22Rv1 (cell line): Measurements from ENCODE around the gene SCTR.

Experiments
- ZFX ChIP-seq: fragments of 450-650 bp; IDR thresholded peaks from 2 replicates; pipeline ENCODE4 v1.6.1; 2017; ENCODE audit warnings: antibody characterized with exemption, borderline replicate concordance
- TF ChIP-seq, protein P1 (sequence below): fragments of 450-650 bp; IDR thresholded peaks from 2 replicates; pipeline ENCODE4 v1.5.1; 2017; ENCODE audit warnings: mild to moderate bottlenecking

DNA sequence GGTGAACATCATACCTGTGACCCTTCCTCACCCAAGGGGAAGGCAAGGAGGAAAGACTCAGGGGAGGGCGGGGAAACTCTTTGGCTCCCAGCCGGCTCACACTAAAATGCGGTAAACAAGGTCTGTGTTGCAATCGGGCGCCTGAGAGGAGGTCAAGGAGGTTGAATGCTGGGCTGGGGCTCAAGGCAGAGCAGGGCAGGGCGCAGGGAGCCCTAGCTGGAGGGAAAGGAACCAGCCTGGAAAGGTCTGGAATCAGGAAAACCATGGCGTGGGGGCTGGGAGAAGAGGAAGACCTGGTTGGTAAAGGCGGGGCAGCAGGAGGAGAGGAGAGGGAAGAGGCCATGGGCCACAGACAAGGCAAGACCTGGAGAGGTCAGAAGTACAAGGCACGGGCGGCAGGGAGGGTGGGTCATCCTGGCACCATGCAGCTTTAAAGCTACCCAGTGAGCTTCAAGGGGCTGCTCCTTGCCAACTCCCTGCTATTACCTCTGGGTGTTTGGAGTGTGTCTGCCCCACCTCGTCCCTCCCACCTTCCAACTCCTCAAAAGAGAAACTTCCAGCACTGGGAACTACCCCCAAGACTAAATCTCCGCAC, 97.4 kb downstream of the SCTR start:
- TF ChIP-seq, protein P1, sequence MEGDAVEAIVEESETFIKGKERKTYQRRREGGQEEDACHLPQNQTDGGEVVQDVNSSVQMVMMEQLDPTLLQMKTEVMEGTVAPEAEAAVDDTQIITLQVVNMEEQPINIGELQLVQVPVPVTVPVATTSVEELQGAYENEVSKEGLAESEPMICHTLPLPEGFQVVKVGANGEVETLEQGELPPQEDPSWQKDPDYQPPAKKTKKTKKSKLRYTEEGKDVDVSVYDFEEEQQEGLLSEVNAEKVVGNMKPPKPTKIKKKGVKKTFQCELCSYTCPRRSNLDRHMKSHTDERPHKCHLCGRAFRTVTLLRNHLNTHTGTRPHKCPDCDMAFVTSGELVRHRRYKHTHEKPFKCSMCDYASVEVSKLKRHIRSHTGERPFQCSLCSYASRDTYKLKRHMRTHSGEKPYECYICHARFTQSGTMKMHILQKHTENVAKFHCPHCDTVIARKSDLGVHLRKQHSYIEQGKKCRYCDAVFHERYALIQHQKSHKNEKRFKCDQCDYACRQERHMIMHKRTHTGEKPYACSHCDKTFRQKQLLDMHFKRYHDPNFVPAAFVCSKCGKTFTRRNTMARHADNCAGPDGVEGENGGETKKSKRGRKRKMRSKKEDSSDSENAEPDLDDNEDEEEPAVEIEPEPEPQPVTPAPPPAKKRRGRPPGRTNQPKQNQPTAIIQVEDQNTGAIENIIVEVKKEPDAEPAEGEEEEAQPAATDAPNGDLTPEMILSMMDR = no peak
- no peak for TF ChIP-seq ZFX
